HG02852 (cell line): Measurements from ENCODE around the gene TMEM209.
"Not testable (repeated sequence)": the region's sequence is repeated elsewhere in the genome, so short reads cannot be mapped to it uniquely, and the experiment has no call there.

ENCODE experiments used
- ATAC-seq: cut with Tn5 transposase; IDR thresholded peaks from one replicate; pipeline ENCODE4 v1.9.1; 2021; ENCODE audit warnings: mild to moderate bottlenecking, moderate library complexity; ENCODE audit not compliant: unreplicated experiment

Gene TMEM209

DNA sequence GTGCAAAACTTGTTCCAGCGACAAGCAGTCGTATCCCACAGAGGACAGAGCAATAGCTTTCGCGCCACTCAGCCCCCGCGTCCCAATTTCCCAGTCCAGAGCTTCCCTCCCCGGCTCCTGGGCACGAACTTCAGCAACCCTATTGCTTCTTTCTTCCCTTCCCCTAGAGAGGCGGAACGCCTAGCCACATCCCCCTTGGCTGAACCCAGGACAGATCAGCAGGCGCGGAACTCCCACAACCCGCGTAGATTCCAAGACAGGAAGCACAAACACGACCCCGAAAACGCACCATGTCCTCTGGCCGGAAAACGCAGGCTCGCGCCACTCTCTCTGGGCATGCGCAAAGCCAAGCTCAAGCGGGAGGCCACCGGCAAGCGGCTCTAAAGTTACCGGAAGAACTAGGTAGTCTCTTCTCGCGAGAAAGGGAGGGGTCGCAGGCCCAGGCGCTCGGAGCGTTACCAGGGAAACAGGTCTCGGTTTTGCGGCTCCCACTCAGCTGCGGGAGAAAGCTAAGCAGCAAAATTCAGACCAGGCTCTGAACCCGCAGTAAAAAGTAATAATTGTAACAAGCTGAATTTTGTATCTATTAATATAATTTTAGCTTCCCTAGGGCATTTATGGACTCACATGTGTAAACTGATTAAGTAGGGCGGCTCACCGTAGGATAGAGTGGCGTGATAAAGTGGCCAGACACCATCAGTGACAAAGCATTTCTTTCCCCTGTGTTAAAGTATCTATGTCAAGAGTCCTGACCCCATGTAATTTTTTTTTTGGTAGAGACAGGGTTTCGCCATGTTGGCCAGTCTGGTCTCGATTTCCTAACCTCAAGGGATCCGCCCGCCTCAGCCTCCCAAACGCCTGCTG is at the start of gene TMEM209:
TMEM209 (minus strand) TSS at position 323 of the 864 bp plus-strand sequence; CDS start at position 292, 31 bp downstream.
- ATAC-seq: peak; percentile 97

DNA sequence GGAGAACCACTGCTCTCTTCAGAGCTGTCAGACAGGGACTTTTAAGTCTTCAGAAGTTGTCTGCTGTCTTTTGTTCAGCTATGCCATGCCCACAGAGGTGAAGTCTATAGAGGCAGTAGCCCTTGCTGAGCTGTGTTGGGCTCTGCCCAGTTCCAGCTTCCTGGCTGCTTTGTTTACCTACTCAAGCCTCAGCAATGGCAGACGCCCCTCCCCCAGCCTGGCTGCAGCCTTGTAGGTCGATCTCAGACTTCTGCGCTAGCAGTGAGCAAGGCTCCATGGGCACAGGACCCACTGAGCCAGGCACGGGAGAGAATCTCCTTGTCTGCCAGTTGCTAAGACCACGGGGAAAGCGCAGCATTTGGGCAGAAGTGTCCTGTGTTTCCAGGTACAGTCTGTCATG is 49.3 kb upstream of the TMEM209 start:
- ATAC-seq: no peak

DNA sequence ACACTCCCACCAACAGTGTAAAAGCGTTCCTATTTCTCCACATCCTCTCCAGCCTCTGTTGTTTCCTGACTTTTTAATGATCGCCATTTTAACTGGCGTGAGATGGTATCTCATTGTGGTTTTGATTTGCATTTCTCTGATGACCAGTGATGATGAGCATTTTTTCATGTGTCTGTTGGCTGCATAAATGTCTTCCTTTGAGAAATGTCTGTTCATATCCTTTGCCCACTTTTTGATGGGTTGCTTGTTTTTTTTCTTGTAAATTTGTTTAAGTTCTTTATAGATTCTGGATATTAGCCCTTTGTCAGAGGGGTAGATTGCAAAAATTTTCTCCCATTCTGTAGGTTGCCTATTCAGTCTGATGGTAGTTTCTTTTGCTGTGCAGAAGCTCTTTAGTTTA is 44.4 kb upstream of the TMEM209 start:
- ATAC-seq: not testable (repeated sequence)

DNA sequence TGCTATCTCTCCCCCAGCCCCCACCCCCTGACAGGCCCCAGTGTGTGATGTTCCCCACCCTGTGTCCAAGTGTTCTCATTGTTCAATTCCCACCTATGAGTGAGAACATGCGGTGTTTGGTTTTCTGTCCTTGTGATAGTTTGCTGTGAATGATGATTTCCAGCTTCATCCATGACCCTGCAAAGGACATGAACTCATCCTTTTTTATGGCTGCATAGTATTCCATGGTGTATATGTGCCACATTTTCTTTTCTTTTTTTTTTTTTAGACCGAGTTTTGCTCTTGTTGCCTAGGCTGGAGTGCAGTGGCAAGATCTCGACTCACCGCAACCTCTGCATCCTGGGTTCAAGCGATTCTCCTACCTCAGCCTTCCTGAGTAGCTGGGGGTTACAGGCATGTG is 43.6 kb upstream of the TMEM209 start:
- ATAC-seq: not testable (repeated sequence)

DNA sequence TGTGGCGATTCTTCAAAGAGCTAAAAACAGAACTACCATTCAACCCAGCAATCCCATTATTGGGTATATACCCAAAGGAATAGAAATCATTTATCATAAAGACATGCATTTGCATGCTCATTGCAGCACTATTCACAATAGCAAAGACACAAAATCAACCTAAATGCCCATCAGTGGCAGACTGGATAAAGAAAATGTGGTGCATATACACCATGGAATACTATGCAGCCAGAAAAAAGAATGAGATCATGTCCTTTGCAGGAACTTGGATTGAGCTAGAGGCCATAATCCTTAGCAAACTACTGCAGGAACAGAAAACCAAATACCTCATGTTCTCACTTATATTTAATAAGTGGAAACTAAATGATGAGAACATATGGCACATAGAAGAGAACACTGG is 41.3 kb upstream of the TMEM209 start:
- ATAC-seq: not testable (repeated sequence)

DNA sequence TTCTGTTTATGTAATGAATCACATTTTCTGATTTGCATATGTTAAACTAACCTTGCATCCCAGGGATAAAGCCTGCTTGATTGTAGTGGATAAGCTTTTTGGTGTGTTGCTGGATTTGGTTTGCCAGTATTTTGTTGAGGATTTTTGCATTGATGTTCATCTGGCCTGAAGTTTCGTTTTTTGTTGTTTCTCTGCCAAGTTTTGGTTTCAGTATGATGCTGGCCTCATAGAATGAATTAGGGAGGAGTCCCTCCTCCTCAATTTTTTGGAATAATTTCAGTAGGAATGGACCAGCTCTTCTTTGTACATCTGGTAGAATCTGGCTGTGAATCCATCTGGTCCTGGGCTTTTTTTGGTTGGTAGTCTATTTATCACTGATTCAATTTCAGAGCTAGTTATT is 38.3 kb upstream of the TMEM209 start:
- not testable (repeated sequence) for ATAC-seq

DNA sequence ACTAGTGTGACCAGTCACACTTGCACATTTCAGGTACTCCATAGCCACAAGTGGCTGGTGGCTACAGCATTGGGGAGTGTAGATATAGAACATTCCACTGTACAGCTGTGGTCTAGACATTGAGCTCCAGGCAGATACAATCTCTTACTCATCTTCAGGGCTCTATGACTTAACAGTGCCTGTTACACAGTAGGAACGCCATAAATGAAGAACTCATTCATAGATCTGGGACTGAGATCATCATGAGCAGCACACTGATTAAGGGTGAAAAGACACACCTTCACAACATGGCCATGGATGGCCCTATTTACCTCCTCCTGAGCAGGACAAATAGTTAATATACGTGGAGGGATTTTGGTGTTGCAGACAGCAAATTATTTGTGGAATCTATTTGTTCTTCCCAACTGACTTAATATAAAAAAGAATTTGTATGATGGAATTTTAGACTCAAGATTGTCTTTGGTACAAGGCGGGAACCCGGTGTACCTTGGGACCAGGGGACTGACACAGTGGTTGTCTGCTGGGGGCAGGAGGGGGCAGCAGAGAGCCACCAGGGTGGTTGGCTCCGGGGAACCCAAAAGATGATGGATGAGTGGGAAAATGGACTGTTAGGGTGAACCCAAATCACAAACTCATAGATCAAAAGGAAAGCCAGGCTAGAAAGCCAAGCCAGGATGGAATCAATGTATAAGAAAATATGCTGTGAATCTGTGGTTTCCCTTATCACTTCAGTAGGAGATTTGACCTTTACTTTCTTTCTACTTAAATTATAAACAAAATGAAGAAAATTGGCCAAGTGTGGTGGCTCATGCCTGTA is 37.2 kb upstream of the TMEM209 start:
- ATAC-seq: no peak

DNA sequence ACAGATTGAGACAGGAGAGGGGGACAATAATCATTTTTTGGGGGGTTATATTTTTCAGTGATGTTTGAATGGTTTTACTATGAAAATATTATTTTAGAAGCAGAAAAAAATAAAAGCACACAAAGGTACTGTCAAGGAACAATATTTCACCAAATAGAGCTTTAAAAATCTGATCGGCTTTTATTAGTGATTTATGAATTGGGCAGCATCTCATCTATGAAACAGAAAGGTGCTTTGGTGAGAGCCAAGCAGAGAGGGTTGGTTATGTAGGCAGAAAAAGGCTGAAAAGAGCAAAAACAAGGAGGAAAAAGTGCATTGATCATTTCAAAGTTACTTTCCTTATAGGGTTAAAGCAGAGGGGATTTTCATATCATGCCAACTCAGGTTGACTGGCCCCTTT is 35.0 kb upstream of the TMEM209 start:
- no peak for ATAC-seq

DNA sequence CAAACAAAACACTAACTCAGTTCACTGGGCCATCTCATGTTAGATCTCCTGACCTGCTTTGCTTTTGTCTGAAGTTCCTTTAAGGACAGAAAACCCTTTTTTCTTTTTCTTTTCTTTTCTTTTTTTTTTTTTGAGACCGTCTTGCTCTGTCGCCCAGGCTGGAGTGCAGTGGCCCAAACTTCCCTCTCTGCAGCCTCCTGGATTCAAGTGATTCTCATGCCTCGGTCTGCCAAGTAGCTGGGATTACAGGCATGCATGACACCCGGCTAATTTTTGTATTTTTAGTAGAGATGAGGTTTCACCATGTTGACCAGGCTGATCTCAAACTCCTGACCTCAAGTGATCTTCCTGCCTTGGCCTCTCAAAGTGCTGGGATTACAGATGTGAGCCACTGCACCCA is 31.2 kb upstream of the TMEM209 start:
- ATAC-seq: not testable (repeated sequence)

DNA sequence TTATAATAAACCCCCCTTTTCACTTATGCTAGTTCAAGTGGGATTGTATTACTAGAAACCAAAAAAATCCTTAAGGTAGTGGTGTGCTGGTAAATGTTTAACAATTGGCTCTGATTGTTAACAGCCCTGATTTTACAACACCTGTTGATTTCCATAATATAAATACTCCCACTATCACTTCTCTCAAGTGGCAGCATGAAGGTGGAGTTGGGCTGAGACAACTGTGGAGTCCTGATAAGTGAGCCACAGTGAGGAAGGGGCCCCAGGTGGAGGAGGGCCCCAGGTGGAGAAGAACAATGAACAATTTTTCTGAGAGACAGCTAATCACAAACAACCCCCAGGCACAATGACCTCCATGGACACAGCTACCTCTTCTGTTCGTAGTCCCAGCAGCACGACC is 28.9 kb upstream of the TMEM209 start:
- ATAC-seq: no peak

DNA sequence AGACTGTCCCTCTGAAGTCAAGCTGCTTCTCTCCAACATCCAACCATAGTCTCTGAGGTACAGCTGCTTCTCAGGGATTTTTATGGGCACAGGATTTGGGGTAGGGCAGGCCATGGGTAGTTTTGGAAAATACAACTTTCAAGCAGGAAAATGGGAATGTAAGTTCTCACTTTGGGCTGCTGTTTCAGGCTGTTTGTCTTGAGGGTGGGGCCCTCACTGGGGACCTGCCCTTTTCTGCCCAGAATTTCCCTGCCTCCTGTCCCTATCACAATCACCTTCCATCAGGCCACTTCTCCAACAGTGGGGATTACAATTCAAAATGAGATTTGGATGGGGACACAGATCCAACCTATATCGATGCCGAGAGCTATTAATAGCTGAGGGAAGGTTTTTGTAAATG is 27.0 kb upstream of the TMEM209 start:
- ATAC-seq: no peak

DNA sequence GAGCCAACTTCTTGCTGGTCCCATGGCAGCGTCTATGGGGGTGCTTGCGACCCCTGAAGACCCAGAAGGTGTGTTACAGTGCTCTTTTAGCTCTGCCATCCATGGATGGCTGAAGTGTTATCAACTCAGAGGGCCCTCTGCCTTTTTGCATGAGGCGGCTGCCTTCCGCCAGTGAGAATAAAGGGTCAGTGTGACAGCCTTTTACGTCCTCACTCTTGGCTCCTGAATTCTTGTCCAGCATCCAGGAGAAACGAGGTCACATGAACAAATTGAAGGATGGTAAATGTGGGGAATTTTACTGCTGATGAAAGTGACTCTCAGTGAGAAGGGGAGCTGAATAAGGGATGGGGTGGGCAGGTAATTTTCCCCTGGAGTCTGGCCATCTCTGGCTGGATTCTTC is 26.6 kb upstream of the TMEM209 start:
- no peak for ATAC-seq

DNA sequence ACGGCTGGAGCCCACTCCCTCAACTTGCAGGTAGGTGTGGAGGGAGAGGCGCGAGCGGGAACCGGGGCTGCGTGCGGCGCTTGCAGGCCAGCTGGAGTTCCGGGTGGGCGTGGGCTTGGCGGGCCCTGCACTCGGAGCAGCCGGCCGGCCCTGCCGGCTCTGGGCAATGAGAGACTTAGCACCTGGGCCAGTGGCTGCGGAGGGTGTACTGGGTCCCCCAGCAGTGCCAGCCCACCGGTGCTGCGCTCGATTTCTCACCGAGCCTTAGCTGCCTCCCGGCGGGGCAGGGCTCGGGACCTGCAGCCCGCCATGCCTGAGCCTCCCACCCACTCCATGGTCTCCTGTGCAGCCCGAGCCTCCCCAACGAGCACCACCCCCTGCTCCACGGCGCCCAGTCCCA is 24.8 kb upstream of the TMEM209 start:
- not testable (repeated sequence) for ATAC-seq

DNA sequence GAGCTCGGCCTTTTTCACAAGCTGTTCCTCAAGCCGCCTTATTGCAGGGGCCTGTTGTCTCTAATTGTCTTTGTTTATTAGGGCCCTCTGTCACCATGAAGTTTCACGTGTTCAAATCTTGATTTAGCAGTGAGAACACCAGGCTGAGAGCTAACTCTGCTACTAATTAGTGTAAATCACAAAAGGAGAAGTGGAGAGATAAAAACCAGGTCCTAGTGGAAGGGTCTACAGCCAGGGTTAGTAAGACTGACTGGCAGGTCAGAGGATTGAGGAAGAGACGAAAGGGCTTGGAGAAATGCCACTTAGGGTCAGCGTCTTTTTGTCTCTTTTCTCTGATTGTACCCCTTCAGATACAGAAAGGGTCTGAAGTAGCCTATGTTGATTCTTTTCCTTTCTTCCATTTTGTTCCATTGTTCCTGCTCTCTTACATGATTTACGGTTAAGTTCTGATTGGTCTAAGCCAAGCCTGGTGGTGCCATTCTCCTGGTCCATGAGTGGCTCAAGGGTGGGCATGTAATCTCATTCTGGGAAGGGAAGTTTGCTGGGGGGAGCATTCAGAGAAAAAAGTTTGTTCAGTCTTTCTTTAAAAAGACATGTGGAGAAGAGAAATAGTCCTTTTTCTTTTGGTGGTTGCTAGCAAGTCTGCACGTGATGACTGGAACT is 23.8 kb upstream of the TMEM209 start:
- ATAC-seq: no peak

DNA sequence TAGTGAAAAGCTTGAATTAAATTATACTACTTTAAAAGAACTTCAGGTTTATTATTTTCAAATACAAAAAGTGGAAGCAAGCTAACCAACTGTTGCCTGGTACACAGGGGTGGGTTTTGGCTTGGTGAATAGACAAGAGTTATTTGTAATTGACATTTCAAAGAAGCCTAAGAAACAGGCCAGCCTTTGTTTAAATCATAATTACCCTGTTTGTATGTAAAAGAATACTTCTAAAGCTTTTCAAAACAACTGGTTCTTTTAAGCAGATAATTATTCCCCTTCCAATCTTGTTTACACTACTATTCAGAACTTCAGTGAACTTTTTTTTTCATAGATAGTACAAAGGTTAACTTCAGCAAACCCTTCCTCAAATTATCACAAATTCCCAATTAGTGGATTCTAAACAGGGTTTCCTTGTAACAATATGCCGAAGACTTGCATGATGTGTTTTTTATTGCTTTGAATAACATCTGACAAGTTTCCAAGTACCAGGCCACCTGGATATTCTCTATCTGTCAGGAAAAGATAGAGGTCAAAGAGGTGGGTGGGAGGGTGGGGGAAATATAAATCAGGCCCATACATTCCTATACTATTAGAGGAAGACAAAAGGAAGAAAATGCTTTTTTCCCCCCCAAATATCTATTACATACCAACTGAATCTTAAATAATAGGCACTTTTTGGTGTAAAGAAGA is 22.8 kb upstream of the TMEM209 start:
- ATAC-seq: no peak

DNA sequence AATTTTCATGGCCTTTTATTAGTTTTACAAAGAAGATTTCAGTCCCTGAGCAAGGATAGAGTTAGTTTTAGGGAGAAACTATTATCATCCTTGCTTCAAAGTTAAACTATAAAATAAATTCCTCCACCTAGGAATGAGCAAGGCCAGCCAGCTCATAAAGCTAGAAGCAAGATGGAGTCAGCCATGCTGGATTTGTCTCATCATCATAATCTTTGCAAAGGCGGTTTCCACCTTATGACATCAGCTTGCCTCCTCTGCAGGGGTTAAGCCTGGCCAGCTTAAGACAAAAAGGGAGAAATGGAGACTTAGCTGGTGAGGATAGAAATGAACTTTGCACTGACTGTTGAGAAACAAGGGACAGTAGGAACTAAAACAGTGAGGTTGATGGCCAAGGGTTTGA is 21.1 kb upstream of the TMEM209 start:
- ATAC-seq: no peak

DNA sequence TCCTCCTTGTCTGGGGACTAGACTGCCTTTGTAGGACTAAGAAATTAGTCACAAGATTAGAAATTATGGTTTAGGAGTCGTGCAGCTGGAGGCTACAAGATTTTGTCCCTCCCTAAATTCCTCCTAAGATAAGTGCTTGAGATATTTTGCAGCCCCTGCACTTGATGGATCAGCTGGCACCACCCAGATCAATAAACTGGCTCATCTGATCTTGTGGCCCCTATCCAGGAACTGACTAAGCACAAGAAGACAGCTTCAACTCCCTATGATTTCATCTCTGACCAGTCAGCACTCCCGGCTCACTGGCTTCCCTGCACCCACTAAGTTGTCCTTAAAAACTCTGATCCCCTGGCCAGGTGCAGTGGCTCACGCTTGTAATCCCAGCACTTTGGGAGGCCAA is 19.7 kb upstream of the TMEM209 start:
- ATAC-seq: not testable (repeated sequence)

DNA sequence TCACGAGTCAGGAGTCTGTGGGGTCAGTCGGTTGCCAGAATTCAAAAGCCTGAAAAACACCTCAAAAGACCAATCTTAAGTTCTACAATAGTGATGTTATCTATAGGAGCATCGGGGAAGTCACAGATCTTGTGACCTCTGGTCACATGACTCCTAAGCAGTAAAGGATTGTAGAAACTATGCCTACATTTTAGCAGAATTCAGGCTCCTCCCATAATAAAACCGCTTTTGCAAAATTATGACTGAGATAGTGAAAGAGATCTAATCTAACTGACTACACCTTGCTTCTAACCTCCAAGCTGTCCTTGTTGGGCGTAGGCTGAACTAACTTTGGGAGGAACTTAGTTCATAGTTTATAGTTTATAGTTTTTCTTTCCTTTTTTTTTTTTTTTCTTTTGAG is 19.0 kb upstream of the TMEM209 start:
- ATAC-seq: no peak

DNA sequence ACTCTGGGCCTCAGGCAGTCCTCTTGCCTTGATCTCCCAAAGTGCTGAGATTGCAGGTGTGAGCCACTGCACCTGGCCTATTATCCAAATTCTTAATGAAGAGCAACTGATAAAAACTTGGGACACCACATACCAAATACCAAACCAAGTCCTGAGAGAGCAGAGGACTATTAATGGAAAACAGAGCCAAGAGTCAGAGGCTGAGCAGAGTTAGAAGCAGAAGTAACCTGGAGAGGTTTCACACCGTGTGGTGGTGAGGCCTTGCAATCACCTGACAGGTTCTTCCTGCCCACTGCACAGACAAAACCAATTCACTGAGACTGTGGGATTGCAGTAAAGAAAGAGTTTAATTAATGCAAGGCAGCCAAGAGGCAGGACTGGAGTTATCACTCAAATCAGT is 18.4 kb upstream of the TMEM209 start:
- ATAC-seq: no peak

DNA sequence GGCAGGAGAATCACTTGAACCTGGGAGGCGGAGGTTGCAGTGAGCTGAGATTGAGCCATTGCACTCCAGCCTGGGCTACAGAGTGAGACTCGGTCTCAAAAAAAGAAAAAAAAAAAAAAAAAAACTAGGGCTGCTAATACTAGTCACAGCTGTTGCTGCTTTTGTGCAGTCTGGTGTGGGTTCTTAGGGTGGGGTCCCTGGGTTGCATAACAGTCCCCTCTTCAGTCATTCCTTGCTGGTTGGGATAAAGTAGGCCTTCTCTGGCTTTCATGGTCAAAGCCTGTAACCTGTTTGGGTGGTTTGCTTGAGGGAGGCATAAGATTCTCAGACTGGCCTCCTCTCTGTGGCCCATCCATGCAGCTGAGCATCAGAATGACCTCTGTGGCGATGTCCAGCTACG is 16.5 kb upstream of the TMEM209 start:
- no peak for ATAC-seq

DNA sequence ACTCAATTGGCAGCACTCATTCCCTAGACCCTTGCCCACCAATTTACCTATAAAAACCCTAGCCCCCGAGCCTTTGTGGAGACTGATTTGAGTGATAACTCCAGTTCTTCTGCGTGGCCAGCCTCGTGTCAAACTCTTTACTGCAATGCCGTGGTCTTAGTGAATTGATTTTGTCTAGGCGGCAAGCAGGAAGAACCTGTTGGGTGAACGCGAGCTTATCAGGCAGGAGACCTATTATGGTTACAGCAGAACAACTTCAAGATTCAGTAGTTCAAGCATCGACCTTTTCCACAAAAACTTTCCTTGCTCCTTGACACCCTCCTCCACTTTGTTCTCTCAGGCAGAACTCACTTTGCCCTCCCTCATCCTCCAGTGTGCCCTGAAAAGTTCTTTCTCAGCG is 14.7 kb upstream of the TMEM209 start:
- no peak for ATAC-seq
